ENCODE measurements around the gene NFIB. TPM values are rescaled to one million over a fixed set of nuclear protein-coding genes. Genes with fewer than 3 reads are reported as not detected.

The NFIB gene
- total and polyA plus RNA-seq, 2 of the 13 experiments (the other 11 are each of a cell fraction or from before 2014, with no cell fraction given), result 0.98 to 4.6 TPM

DNA sequence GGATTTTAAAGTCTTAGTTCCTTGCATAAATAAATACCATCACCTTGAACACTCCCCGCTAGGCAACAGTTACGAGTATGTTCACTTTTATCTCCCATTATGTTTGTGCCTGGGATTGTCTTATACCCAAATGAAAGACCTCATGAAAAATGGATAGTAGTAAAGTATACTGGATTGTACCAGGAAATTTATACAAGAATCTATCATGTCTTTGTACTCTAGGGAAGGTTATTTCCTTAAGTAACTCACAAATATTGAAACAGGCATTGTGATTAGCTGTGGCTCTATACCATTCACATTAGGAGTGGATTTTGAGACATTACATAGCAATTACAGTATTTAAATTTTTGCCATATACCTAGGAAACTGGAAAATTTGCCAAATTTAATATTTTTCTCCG lies 24.0 kb downstream of the NFIB start:
- Histone ChIP-seq H3K9me3 (ENCODE audit: low read length) (no peaks in the 10 kb centered on the region), H3K27ac (ENCODE audit: extremely low read length, insufficient read depth, low read length) (no peak overlapping the region), H2AFZ (ENCODE audit: low read length) (no peak overlapping the region), H3K36me3 (replicated peaks in 1 of 2; ENCODE audit: control insufficient read depth in 1 of 2, insufficient read depth in 2 of 2, low read length in 2 of 2) (no peaks in the 10 kb centered on the region), H3K4me3 (replicated peaks in 1 of 3; ENCODE audit: insufficient read depth in 1 of 3, low read depth in 2 of 3, low read length in 3 of 3) (no peak overlapping the region), H3K4me2 (ENCODE audit: low read depth, low read length) (no peak overlapping the region), H3K9ac (ENCODE audit: insufficient read depth, low read depth, low read length) (no peak overlapping the region), H3K27me3 (ENCODE audit: control insufficient read depth in 1 of 2, insufficient read depth in 2 of 2, low read length in 2 of 2) (no peaks in the 10 kb centered on the region), H3K79me2 (ENCODE audit: insufficient read depth, low read length) (no peaks in the 10 kb centered on the region), H4K20me1 (ENCODE audit: insufficient read depth, low read length) (no peaks in the 10 kb centered on the region), H3K4me1 (ENCODE audit: insufficient read depth, low read length) (peaks cover 21% of the 10 kb centered on the region)
- ChIA-PET POLR2A (no interaction called here), CTCF (ENCODE audit: low intra/inter-chr PET ratio, low total read pairs) (no interaction called here)
- no peak for TF ChIP-seq PRMT3 (CRISPR knock-in tag; IDR thresholded peaks at IDR 0.05; ENCODE audit: borderline replicate concordance, low read depth)
- no peak for TF ChIP-seq PHB2 (IDR thresholded peaks at IDR 0.05; ENCODE audit: partially characterized antibody)
- TF ChIP-seq HNRNPK (IDR thresholded peaks at IDR 0.05; ENCODE audit: low read depth, low read length, poor library complexity, severe bottlenecking), result no peak
- no peak for TF ChIP-seq ZNF652 (CRISPR knock-in tag; IDR thresholded peaks at IDR 0.05; ENCODE audit: borderline replicate concordance, low read depth)
- no peak for TF ChIP-seq ZNF709 (CRISPR knock-in tag; IDR thresholded peaks at IDR 0.05)
- TF ChIP-seq ZNF530 (CRISPR knock-in tag; IDR thresholded peaks at IDR 0.05; ENCODE audit: low read depth), result no peak
- no peak for TF ChIP-seq IKZF4 (CRISPR knock-in tag; IDR thresholded peaks at IDR 0.05; ENCODE audit: borderline replicate concordance, low read depth, not compliant biosample characterization)
- no peak for TF ChIP-seq ZC3H4 (CRISPR knock-in tag; IDR thresholded peaks at IDR 0.05; ENCODE audit: borderline replicate concordance)
- TF ChIP-seq, protein P1, sequence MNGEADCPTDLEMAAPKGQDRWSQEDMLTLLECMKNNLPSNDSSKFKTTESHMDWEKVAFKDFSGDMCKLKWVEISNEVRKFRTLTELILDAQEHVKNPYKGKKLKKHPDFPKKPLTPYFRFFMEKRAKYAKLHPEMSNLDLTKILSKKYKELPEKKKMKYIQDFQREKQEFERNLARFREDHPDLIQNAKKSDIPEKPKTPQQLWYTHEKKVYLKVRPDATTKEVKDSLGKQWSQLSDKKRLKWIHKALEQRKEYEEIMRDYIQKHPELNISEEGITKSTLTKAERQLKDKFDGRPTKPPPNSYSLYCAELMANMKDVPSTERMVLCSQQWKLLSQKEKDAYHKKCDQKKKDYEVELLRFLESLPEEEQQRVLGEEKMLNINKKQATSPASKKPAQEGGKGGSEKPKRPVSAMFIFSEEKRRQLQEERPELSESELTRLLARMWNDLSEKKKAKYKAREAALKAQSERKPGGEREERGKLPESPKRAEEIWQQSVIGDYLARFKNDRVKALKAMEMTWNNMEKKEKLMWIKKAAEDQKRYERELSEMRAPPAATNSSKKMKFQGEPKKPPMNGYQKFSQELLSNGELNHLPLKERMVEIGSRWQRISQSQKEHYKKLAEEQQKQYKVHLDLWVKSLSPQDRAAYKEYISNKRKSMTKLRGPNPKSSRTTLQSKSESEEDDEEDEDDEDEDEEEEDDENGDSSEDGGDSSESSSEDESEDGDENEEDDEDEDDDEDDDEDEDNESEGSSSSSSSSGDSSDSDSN (CRISPR knock-in tag; IDR thresholded peaks at IDR 0.05), result no peak
- TF ChIP-seq RBFOX2 (IDR thresholded peaks at IDR 0.05; ENCODE audit: low read depth, low read length), result no peak
- no TSS peak for BruUV-seq (replicated peaks)
- intact Hi-C loops (cut with micrococcal nuclease; ENCODE audit: unreplicated experiment), result no loop called here
- no peak for FAIRE-seq
- ATAC-seq, result no peak
- 36% methylated on average over 3 of the region's 3 CpGs for WGBS (ENCODE audit: low lambda C conversion rate)
- in situ Hi-C loops (cut with HindIII; ENCODE audit: extremely low pct_ligation_motif_present, low pct_unique_long_range_greater_than_20kb), result loop anchor here (10.0 to 25.0 kb wide), 2 partner anchors 55 to 97 kb away; no protein-coding TSS in a partner anchor
- no peak for DNase-seq (ENCODE audit: low spot score)

Data from HepG2 (cell line).